ENCODE results near the gene BMP6. TPM values are rescaled to one million over a fixed set of nuclear protein-coding genes. Genes with fewer than 3 reads are reported as not detected.

The BMP6 gene
- total and polyA plus RNA-seq, 12 donors = 0.59 to 4.1 (median 2.6) TPM

DNA sequence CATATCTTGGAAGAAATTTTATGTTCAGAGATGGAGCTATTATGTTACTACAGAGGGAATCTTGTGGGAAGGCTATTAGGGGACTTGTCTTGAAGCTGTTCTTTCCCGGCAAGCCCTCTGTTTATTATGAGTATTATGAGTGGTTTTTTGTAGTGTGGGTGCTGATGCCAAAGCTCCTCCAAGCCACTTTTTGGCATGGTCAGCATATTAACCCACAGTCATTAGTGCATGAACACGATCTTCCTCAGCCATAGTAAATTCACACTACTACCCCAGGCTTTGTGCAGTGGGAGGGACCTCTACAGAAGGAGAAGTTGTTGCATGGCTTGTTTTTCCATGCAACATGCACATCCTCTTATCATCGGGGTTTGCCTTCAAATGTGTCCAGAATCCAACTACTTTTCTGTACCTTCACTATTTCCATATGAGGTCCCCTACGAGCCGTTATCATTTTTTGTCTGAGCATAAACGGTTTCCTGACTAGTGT, 6.5 kb upstream of the BMP6 start:
- H3K4me3 ChIP-seq = no peak overlapping the region
- no peak for DNase-seq
- peaks cover 0 to 7% (median 0%) of the 10 kb centered on the region in 9 donors for H3K4me1 ChIP-seq
- H3K27me3 ChIP-seq = peaks cover 0 to 34% (median 6%) of the 10 kb centered on the region in 7 donors
- WGBS, 2 donors = 59 to 71% methylated on average over 6 of the region's 6 CpGs
- peaks cover 0 to 19% (median 4%) of the 10 kb centered on the region in 11 donors for H3K9me3 ChIP-seq
- H3K36me3 ChIP-seq = no peaks in the 10 kb centered on the region
- TF ChIP-seq, protein P1, sequence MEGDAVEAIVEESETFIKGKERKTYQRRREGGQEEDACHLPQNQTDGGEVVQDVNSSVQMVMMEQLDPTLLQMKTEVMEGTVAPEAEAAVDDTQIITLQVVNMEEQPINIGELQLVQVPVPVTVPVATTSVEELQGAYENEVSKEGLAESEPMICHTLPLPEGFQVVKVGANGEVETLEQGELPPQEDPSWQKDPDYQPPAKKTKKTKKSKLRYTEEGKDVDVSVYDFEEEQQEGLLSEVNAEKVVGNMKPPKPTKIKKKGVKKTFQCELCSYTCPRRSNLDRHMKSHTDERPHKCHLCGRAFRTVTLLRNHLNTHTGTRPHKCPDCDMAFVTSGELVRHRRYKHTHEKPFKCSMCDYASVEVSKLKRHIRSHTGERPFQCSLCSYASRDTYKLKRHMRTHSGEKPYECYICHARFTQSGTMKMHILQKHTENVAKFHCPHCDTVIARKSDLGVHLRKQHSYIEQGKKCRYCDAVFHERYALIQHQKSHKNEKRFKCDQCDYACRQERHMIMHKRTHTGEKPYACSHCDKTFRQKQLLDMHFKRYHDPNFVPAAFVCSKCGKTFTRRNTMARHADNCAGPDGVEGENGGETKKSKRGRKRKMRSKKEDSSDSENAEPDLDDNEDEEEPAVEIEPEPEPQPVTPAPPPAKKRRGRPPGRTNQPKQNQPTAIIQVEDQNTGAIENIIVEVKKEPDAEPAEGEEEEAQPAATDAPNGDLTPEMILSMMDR (IDR thresholded peaks at IDR 0.05) = no peak
- intact Hi-C loops (cut with DNase I) = no loop called here
- ATAC-seq = no peak
- H3K27ac ChIP-seq = no peak overlapping the region

- peaks cover 0 to 8% (median 1%) of the 10 kb centered on the region in 9 donors for H3K4me1 ChIP-seq
- no peak overlapping the region for H3K27ac ChIP-seq
- H3K9me3 ChIP-seq = peaks cover 0 to 19% (median 4%) of the 10 kb centered on the region in 11 donors
- 91 to 95% methylated on average over 2 of the region's 2 CpGs for WGBS, 2 donors
- TF ChIP-seq, protein P1 (IDR thresholded peaks at IDR 0.05) = no peak
- H3K27me3 ChIP-seq = peaks cover 0 to 43% (median 12%) of the 10 kb centered on the region in 7 donors
- no peak overlapping the region for H3K4me3 ChIP-seq
- intact Hi-C loops (cut with DNase I) = loop anchor here in 8 of 10 donors (5.0 to 10.0 kb wide), 11 partner anchors 184 to 504 kb away; partner anchors contain the start of genes TXNDC5 (in 3 of the 8) and BLOC1S5 (in 2 of the 8)
- DNase-seq (no peak), ATAC-seq (no peak)
- no peaks in the 10 kb centered on the region for H3K36me3 ChIP-seq
These were observed 5.6 kb upstream of the BMP6 start for GRCh38 chr6:7720346-7720745.

DNA sequence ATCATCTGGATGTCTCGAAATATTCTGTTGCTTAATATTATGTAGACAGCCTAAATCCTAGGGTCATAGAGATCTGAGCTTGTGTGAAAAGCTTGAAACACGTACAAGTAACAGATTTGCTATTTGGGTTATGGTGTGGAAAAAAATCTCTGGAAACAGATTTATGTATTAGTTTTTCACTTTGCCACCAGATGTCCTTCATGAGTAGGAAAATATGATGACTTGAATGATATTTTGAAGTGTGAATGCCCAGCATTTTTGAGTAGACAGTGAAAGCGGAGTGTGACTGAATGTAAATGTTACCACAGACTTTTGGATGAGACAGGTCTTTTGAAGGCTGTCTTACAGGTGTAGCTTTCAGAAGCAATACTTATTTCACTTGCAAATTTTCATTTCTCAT, 4.2 kb upstream of the BMP6 start:
- Histone ChIP-seq H3K9me3 (peaks cover 0 to 10% (median 1%) of the 10 kb centered on the region in 11 donors), H3K4me1 (peaks cover 0 to 18% (median 13%) of the 10 kb centered on the region in 9 donors), H3K27me3 (peaks cover 0 to 56% (median 16%) of the 10 kb centered on the region in 7 donors), H3K4me3 (no peak overlapping the region), H3K27ac (no peak overlapping the region), H3K36me3 (no peaks in the 10 kb centered on the region)
- TF ChIP-seq, protein P1 (IDR thresholded peaks at IDR 0.05) = peak in 7 of 9 donors; percentile 15 to 60 (median 49)
- DNase-seq (no peak), ATAC-seq (no peak)
- intact Hi-C loops (cut with DNase I) = loop anchor here in 8 of 10 donors (2.0 to 10.0 kb wide), 14 partner anchors 183 to 503 kb away; partner anchors contain the start of genes TXNDC5 (in 3 of the 8) and BLOC1S5 (in 2 of the 8)
- 37 to 45% methylated on average over 3 of the region's 3 CpGs for WGBS, 2 donors

DNA sequence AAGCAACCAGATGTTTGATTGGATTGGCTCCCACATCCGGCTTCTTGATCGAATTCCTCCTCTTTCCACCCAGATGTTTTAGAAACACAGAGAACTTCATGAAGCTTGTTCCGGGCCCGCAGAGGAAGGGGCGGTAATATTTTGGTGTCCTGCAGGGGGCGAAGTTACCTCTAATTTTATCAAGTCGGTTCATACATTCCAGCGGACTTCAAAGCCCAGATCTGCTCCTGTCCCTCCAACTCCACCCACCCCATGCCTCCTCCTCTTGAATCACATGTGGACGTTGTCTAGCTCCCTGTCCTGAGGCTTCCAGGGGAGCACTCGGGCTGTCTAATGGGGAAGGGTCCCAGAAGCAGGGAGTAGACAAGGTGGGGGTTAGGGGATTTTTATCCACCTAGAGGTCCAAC, 2.9 kb upstream of the BMP6 start:
- intact Hi-C loops (cut with DNase I) = loop anchor here in 9 of 10 donors (1.0 to 10.0 kb wide), 16 partner anchors 182 to 502 kb away; partner anchors contain the start of genes TXNDC5 (in 3 of the 9) and BLOC1S5 (in 2 of the 9)
- 3% methylated on average over 10 of the region's 10 CpGs for WGBS, 2 donors
- peak; percentile 37 to 74 (median 56) for ATAC-seq

More for the DNA sequence above, 2.9 kb upstream of the BMP6 start:
- TF ChIP-seq, protein P1 (IDR thresholded peaks at IDR 0.05) = peak; percentile 28 to 72 (median 63)
- Histone ChIP-seq H3K9me3 (no peaks in the 10 kb centered on the region), H3K36me3 (no peaks in the 10 kb centered on the region), H3K27ac (no peak overlapping the region), H3K27me3 (peaks cover 0 to 70% (median 28%) of the 10 kb centered on the region in 7 donors), H3K4me3 (no peak overlapping the region), H3K4me1 (peaks cover 3 to 28% (median 22%) of the 10 kb centered on the region in 9 donors)
- DNase-seq = peak; percentile 72 to 85

Measured in heart right ventricle (tissue), 16 donors.